Cardiac muscle cell (in vitro differentiated cells and primary cell): ENCODE results near the gene EDN1. TPM values are rescaled to one million over a fixed set of nuclear protein-coding genes. Genes with fewer than 3 reads are reported as not detected.

Experiments
- DNase-seq, 2 donors: peaks; one replicate each; pipeline versions ENCODE4 v3.0.0 to v3.0.0-alpha.2; 2010 to 2017; ENCODE audit warnings: low read depth in 1 of 2, low spot score in 1 of 2
- H3K27ac ChIP-seq: fragments of 200-600 bp; sonication (generic); 2 replicates; pipeline ENCODE4 v1.5.1; 2016
- H3K27me3 ChIP-seq: fragments of 200-600 bp; sonication (generic); 2 replicates; pipeline ENCODE4 v1.6.0; 2016; ENCODE audit warnings: control low read depth
- H3K36me3 ChIP-seq: fragments of 200-600 bp; sonication (generic); 2 replicates; pipeline ENCODE4 v1.5.1; 2016; ENCODE audit warnings: control low read depth
- H3K4me1 ChIP-seq: fragments of 200-600 bp; sonication (generic); 2 replicates; pipeline ENCODE4 v1.8.1; 2017; ENCODE audit warnings: low read depth, mild to moderate bottlenecking, mixed run types
- H3K4me3 ChIP-seq: fragments of 200-600 bp; sonication (generic); 2 replicates; pipeline ENCODE4 v1.5.1; 2016; ENCODE audit warnings: mild to moderate bottlenecking
- H3K9me3 ChIP-seq: fragments of 200-600 bp; sonication (generic); 2 replicates; pipeline ENCODE4 v1.5.1; 2017; ENCODE audit warnings: low read depth, mild to moderate bottlenecking, control low read depth
- polyA plus RNA-seq: library from polyadenylated mRNA; unstranded; fragments of >200 nt; fragmentation: Nextera tagmentation; extraction: Ambion mirVana; gene quantifications from 2 replicates; pipeline ENCODE4 v1.2.1, GENCODE V29; 2016
- total RNA-seq: library from RNA; depleted of rRNA; stranded (reverse); fragments of >200 nt; gene quantifications from 2 replicates; pipeline ENCODE4 v1.2.3, GENCODE V29; 2016
- TF ChIP-seq, protein P1 (sequence below): IDR thresholded peaks from 2 replicates; pipeline ENCODE4 v1.5.1; 2012; ENCODE audit warnings: low read depth, mild to moderate bottlenecking, low read length

The EDN1 gene
- total and polyA plus RNA-seq, 2 experiments from 2014 or later, result 0.86 to 1.2 TPM

DNA sequence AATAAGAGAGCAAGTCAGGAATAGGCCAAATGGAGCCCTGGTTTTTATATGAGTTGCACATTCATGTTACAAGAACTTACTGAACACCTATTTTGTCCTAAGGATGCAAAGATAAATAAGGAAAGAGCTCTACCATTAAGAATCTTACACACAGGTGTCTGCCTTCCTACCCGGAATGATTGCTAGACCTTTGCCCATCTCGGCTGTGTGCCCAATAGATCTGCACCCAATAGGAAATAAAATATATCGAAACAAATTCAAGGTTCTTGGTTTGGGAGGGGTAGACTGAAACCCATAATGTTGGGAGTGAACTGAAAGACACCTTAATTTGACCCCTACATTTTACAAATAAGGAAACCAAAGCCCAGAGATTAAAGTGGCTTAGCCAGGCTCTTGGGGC is 48.9 kb downstream of the EDN1 start:
- Histone ChIP-seq H3K27ac (no peak overlapping the region), H3K4me3 (no peak overlapping the region), H3K36me3 (no peaks in the 10 kb centered on the region), H3K27me3 (peaks cover 1% of the 10 kb centered on the region), H3K4me1 (no peaks in the 10 kb centered on the region), H3K9me3 (no peaks in the 10 kb centered on the region)
- TF ChIP-seq, protein P1, sequence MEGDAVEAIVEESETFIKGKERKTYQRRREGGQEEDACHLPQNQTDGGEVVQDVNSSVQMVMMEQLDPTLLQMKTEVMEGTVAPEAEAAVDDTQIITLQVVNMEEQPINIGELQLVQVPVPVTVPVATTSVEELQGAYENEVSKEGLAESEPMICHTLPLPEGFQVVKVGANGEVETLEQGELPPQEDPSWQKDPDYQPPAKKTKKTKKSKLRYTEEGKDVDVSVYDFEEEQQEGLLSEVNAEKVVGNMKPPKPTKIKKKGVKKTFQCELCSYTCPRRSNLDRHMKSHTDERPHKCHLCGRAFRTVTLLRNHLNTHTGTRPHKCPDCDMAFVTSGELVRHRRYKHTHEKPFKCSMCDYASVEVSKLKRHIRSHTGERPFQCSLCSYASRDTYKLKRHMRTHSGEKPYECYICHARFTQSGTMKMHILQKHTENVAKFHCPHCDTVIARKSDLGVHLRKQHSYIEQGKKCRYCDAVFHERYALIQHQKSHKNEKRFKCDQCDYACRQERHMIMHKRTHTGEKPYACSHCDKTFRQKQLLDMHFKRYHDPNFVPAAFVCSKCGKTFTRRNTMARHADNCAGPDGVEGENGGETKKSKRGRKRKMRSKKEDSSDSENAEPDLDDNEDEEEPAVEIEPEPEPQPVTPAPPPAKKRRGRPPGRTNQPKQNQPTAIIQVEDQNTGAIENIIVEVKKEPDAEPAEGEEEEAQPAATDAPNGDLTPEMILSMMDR, result no peak
- no peak for DNase-seq

DNA sequence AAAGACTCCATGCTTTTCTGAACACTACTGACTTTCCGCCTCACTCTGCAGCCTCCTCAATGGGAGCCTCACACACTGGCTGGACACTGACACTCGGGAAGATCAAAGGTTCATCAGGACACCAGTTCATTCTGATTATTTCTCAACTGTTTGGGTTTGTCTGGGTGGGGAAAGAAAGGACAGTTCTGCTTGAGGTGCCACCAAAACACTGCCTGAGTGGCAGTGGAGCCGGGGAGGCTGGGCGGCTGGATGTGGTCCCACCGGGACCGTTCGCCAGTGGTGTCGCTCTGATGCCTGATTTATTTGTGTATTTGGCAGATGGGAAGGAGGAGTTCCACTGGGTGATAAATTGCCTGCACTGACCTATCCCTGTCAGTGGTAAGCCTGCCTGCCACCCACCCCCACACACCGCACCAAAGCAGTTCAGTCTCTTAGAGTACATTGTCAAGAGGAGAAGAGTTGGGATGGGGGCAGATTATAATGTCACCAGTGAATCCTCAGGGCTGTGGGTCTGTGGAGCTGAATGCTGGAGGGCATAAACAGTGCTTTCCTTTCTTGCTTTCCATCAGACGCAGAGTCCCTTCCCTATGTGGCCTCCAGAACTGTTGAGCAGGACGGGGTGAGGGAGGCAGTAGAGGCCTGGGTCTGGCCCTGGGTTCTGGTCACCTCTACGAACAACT is 49.8 kb downstream of the EDN1 start:
- H3K27ac ChIP-seq, result no peak overlapping the region
- TF ChIP-seq, protein P1, result no peak
- no peaks in the 10 kb centered on the region for H3K4me1 ChIP-seq
- no peak overlapping the region for H3K4me3 ChIP-seq
- peaks cover 4% of the 10 kb centered on the region for H3K27me3 ChIP-seq
- no peaks in the 10 kb centered on the region for H3K36me3 ChIP-seq
- DNase-seq, result no peak
- H3K9me3 ChIP-seq, result no peaks in the 10 kb centered on the region

DNA sequence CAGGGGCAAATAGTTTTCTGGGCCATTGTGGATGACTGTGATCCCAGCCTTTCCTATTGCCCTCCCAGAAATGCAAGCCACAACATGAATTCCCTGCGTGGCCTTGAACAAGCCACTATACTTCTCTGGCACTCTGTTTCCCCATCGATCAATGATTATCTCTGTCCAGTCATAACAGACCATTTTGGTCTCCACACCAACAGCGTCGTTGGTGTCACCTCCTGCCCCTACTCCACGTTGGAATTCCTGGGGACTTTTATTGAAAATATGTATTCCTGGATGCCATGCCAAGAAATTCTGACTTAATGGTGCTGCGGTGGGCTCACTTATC is 50.3 kb downstream of the EDN1 start:
- Histone ChIP-seq H3K27me3 (peaks cover 4% of the 10 kb centered on the region), H3K27ac (no peak overlapping the region), H3K36me3 (no peaks in the 10 kb centered on the region), H3K9me3 (no peaks in the 10 kb centered on the region), H3K4me1 (no peaks in the 10 kb centered on the region), H3K4me3 (no peak overlapping the region)
- TF ChIP-seq, protein P1, result no peak
- DNase-seq, result no peak

DNA sequence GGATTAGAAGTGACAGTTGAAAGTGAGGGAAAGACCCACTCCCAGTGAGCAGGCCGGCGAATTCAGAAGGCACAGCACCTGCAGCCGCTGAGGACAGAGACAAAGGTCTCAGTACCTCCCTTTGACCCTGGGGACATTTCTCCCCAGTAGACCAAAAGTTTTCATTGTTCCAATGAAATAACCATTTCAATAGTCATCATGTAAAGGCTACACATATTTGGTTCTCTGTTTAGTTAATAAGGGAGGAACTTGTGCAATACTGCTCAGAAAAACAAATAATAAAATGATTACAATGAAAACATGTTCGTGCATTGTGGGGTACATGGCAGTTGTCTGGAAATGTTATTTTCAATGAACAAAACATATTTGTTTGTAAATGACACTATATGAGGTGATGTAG is 52.5 kb downstream of the EDN1 start:
- no peaks in the 10 kb centered on the region for H3K4me1 ChIP-seq
- TF ChIP-seq, protein P1, result no peak
- H3K36me3 ChIP-seq, result no peaks in the 10 kb centered on the region
- H3K27me3 ChIP-seq, result peaks cover 4% of the 10 kb centered on the region
- no peak overlapping the region for H3K27ac ChIP-seq
- no peak for DNase-seq
- no peaks in the 10 kb centered on the region for H3K9me3 ChIP-seq
- H3K4me3 ChIP-seq, result no peak overlapping the region

DNA sequence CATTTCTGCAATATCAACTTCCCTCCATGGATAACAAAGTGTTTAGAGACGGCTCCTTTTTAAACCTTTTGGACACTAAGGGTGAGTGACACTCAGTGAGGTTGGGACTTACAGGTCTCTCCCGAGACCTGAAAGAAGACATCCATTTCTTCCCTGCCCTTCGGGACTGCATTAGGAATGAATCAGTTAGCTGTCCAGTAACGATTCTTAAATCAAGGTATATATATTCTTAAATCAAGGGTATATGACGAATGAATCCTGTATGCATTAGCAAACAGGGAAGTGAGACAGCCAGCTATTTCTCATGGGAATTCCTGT is 52.9 kb downstream of the EDN1 start:
- Histone ChIP-seq H3K27ac (no peak overlapping the region), H3K4me3 (no peak overlapping the region), H3K36me3 (no peaks in the 10 kb centered on the region), H3K9me3 (no peaks in the 10 kb centered on the region), H3K27me3 (peaks cover 4% of the 10 kb centered on the region), H3K4me1 (no peaks in the 10 kb centered on the region)
- TF ChIP-seq, protein P1, result no peak
- no peak for DNase-seq
